Gastroesophageal sphincter (tissue), 4 donors: Measurements from ENCODE around the gene CAV1. TPM values are rescaled to one million over a fixed set of nuclear protein-coding genes. Genes with fewer than 3 reads are reported as not detected.

ENCODE experiments used
- ATAC-seq: fragments of 150-250 bp; one replicate; pipeline ENCODE4 v1.9.1; 2016; ENCODE audit warnings: mild to moderate bottlenecking, moderate library complexity
- H3K27ac ChIP-seq, 4 donors: fragments of 200-600 bp; sonication (generic) in 3 of 4; 1 replicate in 3 of 4; 2 replicates in 1 of 4; pipeline ENCODE4 v1.5.1; 2016 to 2019
- H3K27me3 ChIP-seq: fragments of 200-600 bp; sonication (generic); one replicate; pipeline ENCODE4 v1.5.1; 2019
- H3K36me3 ChIP-seq, 2 donors: fragments of 200-600 bp; sonication (generic); one replicate each; pipeline ENCODE4 v1.5.1; 2019; ENCODE audit warnings: control low read depth in 1 of 2
- H3K4me1 ChIP-seq, 3 donors: fragments of 200-600 bp; sonication (generic); 1 replicate in 2 of 3; 2 replicates in 1 of 3; pipeline ENCODE4 v1.5.1; 2016 to 2019; ENCODE audit warnings: control low read depth in 2 of 3
- H3K4me3 ChIP-seq, 2 donors: fragments of 200-600 bp; sonication (generic); one replicate each; pipeline ENCODE4 v1.5.1; 2019; ENCODE audit warnings: mild to moderate bottlenecking in 1 of 2, moderate library complexity in 1 of 2
- H3K9me3 ChIP-seq, 3 donors: fragments of 200-600 bp; sonication (generic); one replicate each; pipeline ENCODE4 v1.5.1; 2017 to 2019; ENCODE audit warnings: control low read depth in 2 of 3
- CTCF ChIP-seq, 4 experiments: fragments of 200-600 bp in 2 of 4; fragments of 450-650 bp in 2 of 4; sonication (generic) in 1 of 4; IDR thresholded peaks; one replicate each; pipeline ENCODE4 v1.5.1; 2017 to 2019; ENCODE audit warnings: antibody characterized with exemption in 4 of 4, mild to moderate bottlenecking in 2 of 4, moderate library complexity in 2 of 4
- EP300 ChIP-seq: sonication (generic); formaldehyde crosslinking; IDR thresholded peaks from one replicate; pipeline ENCODE4 v1.6.1; 2017; ENCODE audit warnings: antibody characterized with exemption, mild to moderate bottlenecking
- POLR2A ChIP-seq, 2 donors: fragments of 450-650 bp; IDR thresholded peaks; one replicate each; pipeline ENCODE4 v1.6.1; 2017; ENCODE audit warnings: antibody characterized with exemption in 2 of 2, mild to moderate bottlenecking in 2 of 2, moderate library complexity in 1 of 2
- POLR2AphosphoS5 ChIP-seq: sonication (generic); formaldehyde crosslinking; IDR thresholded peaks from one replicate; pipeline ENCODE4 v1.6.1; 2017; ENCODE audit warnings: antibody characterized with exemption
- WGBS, 2 donors: methylation state at CpG; one replicate each; pipeline ENCODE4 v1.1.5; 2018; ENCODE audit warnings: low coverage in 1 of 2; 5-methylcytosine and 5-hydroxymethylcytosine counted together
- total RNA-seq, 4 donors: library from RNA; depleted of rRNA; stranded (reverse); fragments of >200 nt; gene quantifications; one replicate each; pipeline ENCODE4 v1.1.0, GENCODE V29; 2016

Gene CAV1
- total RNA-seq, 4 donors from 2014 or later: 546 to 772 (median 602) TPM

GRCh38 chr7:116500078-116500853 lies 24.6 kb upstream of the CAV1 start:
- Histone ChIP-seq H3K9me3 (no peaks in the 10 kb centered on the region), H3K36me3 (no peaks in the 10 kb centered on the region), H3K4me3 (peak overlapping the region; percentile 84 to 85), H3K4me1 (peaks cover 0 to 42% (median 7%) of the 10 kb centered on the region in 3 donors), H3K27ac (peak overlapping the region; percentile 93 to 97 (median 96)), H3K27me3 (no peaks in the 10 kb centered on the region)
- ATAC-seq: peak; percentile 34
- WGBS, 2 donors: 17% methylated on average over 11 of the region's 36 CpGs; no CpG with 5 or more reads in 1 of the 2 donors
- no peak for TF ChIP-seq EP300
- TF ChIP-seq POLR2AphosphoS5: peak; percentile 31

GRCh38 chr7:116501425-116502167 lies 23.2 kb upstream of the CAV1 start:
- H3K4me1 ChIP-seq: peaks cover 0 to 55% (median 7%) of the 10 kb centered on the region in 3 donors
- ATAC-seq: no peak
- TF ChIP-seq EP300 (no peak), CTCF (IDR thresholded peaks at IDR 0.05) (no peak), POLR2A (IDR thresholded peaks at IDR 0.05) (no peak), POLR2AphosphoS5 (no peak)

GRCh38 chr7:116502201-116503096 lies 22.4 kb upstream of the CAV1 start:
- H3K27ac ChIP-seq: peak overlapping the region; percentile 93 to 97 (median 96)

More at GRCh38 chr7:116501425-116502167, 23.2 kb upstream of the CAV1 start:
- no peaks in the 10 kb centered on the region for H3K9me3 ChIP-seq
- H3K4me3 ChIP-seq: peak overlapping the region; percentile 84 to 85
- H3K27me3 ChIP-seq: no peaks in the 10 kb centered on the region
- WGBS, 2 donors: 36 to 42% methylated on average over 4 to 5 of the region's 5 CpGs
- H3K27ac ChIP-seq: peak overlapping the region; percentile 93 to 97 (median 96)
- H3K36me3 ChIP-seq: peaks cover 0 to 9% of the 10 kb centered on the region in 2 donors

GRCh38 chr7:116503835-116504234 lies 21.0 kb upstream of the CAV1 start:
- Histone ChIP-seq H3K36me3 (peaks cover 0 to 23% of the 10 kb centered on the region in 2 donors), H3K9me3 (no peaks in the 10 kb centered on the region), H3K4me1 (peaks cover 0 to 73% (median 7%) of the 10 kb centered on the region in 3 donors), H3K27me3 (no peaks in the 10 kb centered on the region), H3K27ac (peak overlapping the region in 3 of 4 donors; percentile 61 to 96 (median 93)), H3K4me3 (no peak overlapping the region)
- ATAC-seq: no peak
- no peak for TF ChIP-seq EP300
- TF ChIP-seq CTCF (IDR thresholded peaks at IDR 0.05): no peak
- no peak for TF ChIP-seq POLR2AphosphoS5
- TF ChIP-seq POLR2A (IDR thresholded peaks at IDR 0.05): no peak

More at GRCh38 chr7:116502201-116503096, 22.4 kb upstream of the CAV1 start:
- 83 to 87% methylated on average over 2 of the region's 2 CpGs for WGBS, 2 donors
- TF ChIP-seq CTCF (IDR thresholded peaks at IDR 0.05) (no peak), POLR2A (IDR thresholded peaks at IDR 0.05) (no peak), POLR2AphosphoS5 (no peak), EP300 (no peak)
- Histone ChIP-seq H3K36me3 (peaks cover 0 to 18% of the 10 kb centered on the region in 2 donors), H3K27me3 (no peaks in the 10 kb centered on the region), H3K4me1 (peaks cover 0 to 64% (median 7%) of the 10 kb centered on the region in 3 donors), H3K4me3 (peak overlapping the region; percentile 84 to 85), H3K9me3 (no peaks in the 10 kb centered on the region)
- no peak for ATAC-seq
